ENCODE measurements around the gene ZDHHC7.
"Not testable (repeated sequence)": the region's sequence is repeated elsewhere in the genome, so short reads cannot be mapped to it uniquely, and the experiment has no call there.

The ZDHHC7 gene

GRCh38 chr16:85041219-85042166, 30.2 kb upstream of the ZDHHC7 start:
- H3K27me3 ChIP-seq (ENCODE audit: control insufficient read depth in 1 of 2, insufficient read depth in 2 of 2, low read length in 2 of 2) = no peaks in the 10 kb centered on the region
- H3K4me1 ChIP-seq (ENCODE audit: control insufficient read depth, insufficient read depth, low read length) = peaks cover 33% of the 10 kb centered on the region
- peak overlapping the region in 1 of 2 donors; percentile 36 for H3K9ac ChIP-seq (ENCODE audit: low read length in 2 of 2)
- no peaks in the 10 kb centered on the region for H3K9me3 ChIP-seq (ENCODE audit: control insufficient read depth in 2 of 2, low read length in 2 of 2)
- H3K27ac ChIP-seq (ENCODE audit: low read length) = peak overlapping the region; percentile 68
- peaks cover 2 to 3% of the 10 kb centered on the region in 2 donors for H3K36me3 ChIP-seq (ENCODE audit: control insufficient read depth in 2 of 2, insufficient read depth in 2 of 2, low read length in 2 of 2)
- H3K4me3 ChIP-seq (ENCODE audit: low read length in 2 of 2) = peak overlapping the region in 1 of 2 donors; percentile 52

- Histone ChIP-seq H3K36me3 (ENCODE audit: control insufficient read depth in 2 of 2, insufficient read depth in 2 of 2, low read length in 2 of 2) (peaks cover 2 to 3% of the 10 kb centered on the region in 2 donors), H3K4me1 (ENCODE audit: control insufficient read depth, insufficient read depth, low read length) (peaks cover 35% of the 10 kb centered on the region), H3K27ac (ENCODE audit: low read length) (peak overlapping the region; percentile 68), H3K27me3 (ENCODE audit: control insufficient read depth in 1 of 2, insufficient read depth in 2 of 2, low read length in 2 of 2) (no peaks in the 10 kb centered on the region), H3K9me3 (ENCODE audit: control insufficient read depth in 2 of 2, low read length in 2 of 2) (no peaks in the 10 kb centered on the region), H3K9ac (ENCODE audit: low read length in 2 of 2) (no peak overlapping the region), H3K4me3 (ENCODE audit: low read length in 2 of 2) (peak overlapping the region in 1 of 2 donors; percentile 52)
These were observed 29.4 kb upstream of the ZDHHC7 start for GRCh38 chr16:85040685-85041084.

- H3K9ac ChIP-seq (ENCODE audit: low read length in 2 of 2) = no peak overlapping the region
- peaks cover 37% of the 10 kb centered on the region for H3K4me1 ChIP-seq (ENCODE audit: control insufficient read depth, insufficient read depth, low read length)
- no peaks in the 10 kb centered on the region for H3K9me3 ChIP-seq (ENCODE audit: control insufficient read depth in 2 of 2, low read length in 2 of 2)
- no peak overlapping the region for H3K4me3 ChIP-seq (ENCODE audit: low read length in 2 of 2)
- peak overlapping the region; percentile 11 for H3K27ac ChIP-seq (ENCODE audit: low read length)
- peaks cover 2 to 7% of the 10 kb centered on the region in 2 donors for H3K36me3 ChIP-seq (ENCODE audit: control insufficient read depth in 2 of 2, insufficient read depth in 2 of 2, low read length in 2 of 2)
- no peaks in the 10 kb centered on the region for H3K27me3 ChIP-seq (ENCODE audit: control insufficient read depth in 1 of 2, insufficient read depth in 2 of 2, low read length in 2 of 2)
These were observed 26.4 kb upstream of the ZDHHC7 start for GRCh38 chr16:85037721-85038120.

GRCh38 chr16:85037050-85037410, 25.7 kb upstream of the ZDHHC7 start:
- Histone ChIP-seq H3K27ac (ENCODE audit: low read length) (peak overlapping the region; percentile 41), H3K4me3 (ENCODE audit: low read length in 2 of 2) (peak overlapping the region in 1 of 2 donors; percentile 26), H3K4me1 (ENCODE audit: control insufficient read depth, insufficient read depth, low read length) (peaks cover 32% of the 10 kb centered on the region), H3K27me3 (ENCODE audit: control insufficient read depth in 1 of 2, insufficient read depth in 2 of 2, low read length in 2 of 2) (no peaks in the 10 kb centered on the region), H3K9me3 (ENCODE audit: control insufficient read depth in 2 of 2, low read length in 2 of 2) (no peaks in the 10 kb centered on the region), H3K9ac (ENCODE audit: low read length in 2 of 2) (no peak overlapping the region), H3K36me3 (ENCODE audit: control insufficient read depth in 2 of 2, insufficient read depth in 2 of 2, low read length in 2 of 2) (peaks cover 2 to 7% of the 10 kb centered on the region in 2 donors)

GRCh38 chr16:85036236-85037049, 25.1 kb upstream of the ZDHHC7 start:
- peak overlapping the region; percentile 41 for H3K27ac ChIP-seq (ENCODE audit: low read length)
- peak overlapping the region in 1 of 2 donors; percentile 29 for H3K9ac ChIP-seq (ENCODE audit: low read length in 2 of 2)
- H3K4me1 ChIP-seq (ENCODE audit: control insufficient read depth, insufficient read depth, low read length) = peaks cover 27% of the 10 kb centered on the region
- H3K27me3 ChIP-seq (ENCODE audit: control insufficient read depth in 1 of 2, insufficient read depth in 2 of 2, low read length in 2 of 2) = no peaks in the 10 kb centered on the region
- H3K9me3 ChIP-seq (ENCODE audit: control insufficient read depth in 2 of 2, low read length in 2 of 2) = no peaks in the 10 kb centered on the region
- H3K36me3 ChIP-seq (ENCODE audit: control insufficient read depth in 2 of 2, insufficient read depth in 2 of 2, low read length in 2 of 2) = peaks cover 7 to 9% of the 10 kb centered on the region in 2 donors
- H3K4me3 ChIP-seq (ENCODE audit: low read length in 2 of 2) = peak overlapping the region in 1 of 2 donors; percentile 26

GRCh38 chr16:85034591-85035433, 23.5 kb upstream of the ZDHHC7 start:
- Histone ChIP-seq H3K9me3 (ENCODE audit: control insufficient read depth in 2 of 2, low read length in 2 of 2) (no peaks in the 10 kb centered on the region), H3K4me3 (ENCODE audit: low read length in 2 of 2) (no peak overlapping the region), H3K4me1 (ENCODE audit: control insufficient read depth, insufficient read depth, low read length) (peaks cover 15% of the 10 kb centered on the region), H3K27ac (ENCODE audit: low read length) (no peak overlapping the region), H3K36me3 (ENCODE audit: control insufficient read depth in 2 of 2, insufficient read depth in 2 of 2, low read length in 2 of 2) (peaks cover 8 to 11% of the 10 kb centered on the region in 2 donors), H3K27me3 (ENCODE audit: control insufficient read depth in 1 of 2, insufficient read depth in 2 of 2, low read length in 2 of 2) (no peaks in the 10 kb centered on the region), H3K9ac (ENCODE audit: low read length in 2 of 2) (no peak overlapping the region)

GRCh38 chr16:85033171-85033570, 21.8 kb upstream of the ZDHHC7 start:
- no peaks in the 10 kb centered on the region for H3K9me3 ChIP-seq (ENCODE audit: control insufficient read depth in 2 of 2, low read length in 2 of 2)
- peaks cover 8 to 11% of the 10 kb centered on the region in 2 donors for H3K36me3 ChIP-seq (ENCODE audit: control insufficient read depth in 2 of 2, insufficient read depth in 2 of 2, low read length in 2 of 2)
- no peaks in the 10 kb centered on the region for H3K27me3 ChIP-seq (ENCODE audit: control insufficient read depth in 1 of 2, insufficient read depth in 2 of 2, low read length in 2 of 2)
- peaks cover 31% of the 10 kb centered on the region for H3K4me1 ChIP-seq (ENCODE audit: control insufficient read depth, insufficient read depth, low read length)
- H3K27ac ChIP-seq (ENCODE audit: low read length) = no peak overlapping the region
- H3K9ac ChIP-seq (ENCODE audit: low read length in 2 of 2) = no peak overlapping the region
- H3K4me3 ChIP-seq (ENCODE audit: low read length in 2 of 2) = no peak overlapping the region

- H3K9me3 ChIP-seq (ENCODE audit: control insufficient read depth in 2 of 2, low read length in 2 of 2); H3K27ac ChIP-seq (ENCODE audit: low read length); H3K27me3 ChIP-seq (ENCODE audit: control insufficient read depth in 1 of 2, insufficient read depth in 2 of 2, low read length in 2 of 2); H3K36me3 ChIP-seq (ENCODE audit: control insufficient read depth in 2 of 2, insufficient read depth in 2 of 2, low read length in 2 of 2); H3K9ac ChIP-seq (ENCODE audit: low read length in 2 of 2); H3K4me3 ChIP-seq (ENCODE audit: low read length in 2 of 2): not testable (repeated sequence)
- H3K4me1 ChIP-seq (ENCODE audit: control insufficient read depth, insufficient read depth, low read length) = peaks cover 33% of the 10 kb centered on the region
These were observed 20.9 kb upstream of the ZDHHC7 start for GRCh38 chr16:85032187-85032586.

GRCh38 chr16:85031451-85031850, 20.1 kb upstream of the ZDHHC7 start:
- Histone ChIP-seq H3K36me3 (ENCODE audit: control insufficient read depth in 2 of 2, insufficient read depth in 2 of 2, low read length in 2 of 2) (peaks cover 6 to 8% of the 10 kb centered on the region in 2 donors), H3K27me3 (ENCODE audit: control insufficient read depth in 1 of 2, insufficient read depth in 2 of 2, low read length in 2 of 2) (no peaks in the 10 kb centered on the region), H3K9ac (ENCODE audit: low read length in 2 of 2) (no peak overlapping the region), H3K27ac (ENCODE audit: low read length) (no peak overlapping the region), H3K9me3 (ENCODE audit: control insufficient read depth in 2 of 2, low read length in 2 of 2) (no peaks in the 10 kb centered on the region), H3K4me3 (ENCODE audit: low read length in 2 of 2) (no peak overlapping the region), H3K4me1 (ENCODE audit: control insufficient read depth, insufficient read depth, low read length) (peaks cover 25% of the 10 kb centered on the region)

GRCh38 chr16:85029981-85030401, 18.7 kb upstream of the ZDHHC7 start:
- Histone ChIP-seq H3K36me3 (ENCODE audit: control insufficient read depth in 2 of 2, insufficient read depth in 2 of 2, low read length in 2 of 2) (peaks cover 6 to 8% of the 10 kb centered on the region in 2 donors), H3K27me3 (ENCODE audit: control insufficient read depth in 1 of 2, insufficient read depth in 2 of 2, low read length in 2 of 2) (no peaks in the 10 kb centered on the region), H3K4me3 (ENCODE audit: low read length in 2 of 2) (peak overlapping the region; percentile 15 to 35), H3K27ac (ENCODE audit: low read length) (no peak overlapping the region), H3K9me3 (ENCODE audit: control insufficient read depth in 2 of 2, low read length in 2 of 2) (no peaks in the 10 kb centered on the region), H3K9ac (ENCODE audit: low read length in 2 of 2) (no peak overlapping the region), H3K4me1 (ENCODE audit: control insufficient read depth, insufficient read depth, low read length) (peaks cover 28% of the 10 kb centered on the region)

All from stomach smooth muscle (tissue), 2 donors.